Measurements from ENCODE around the gene CCDC175.
A peak's percentile ranks its signal among the peaks of the same experiment; 100 is the strongest.

Gene CCDC175

GRCh38 chr14:59538936-59539335 lies 37.7 kb downstream of the CCDC175 start:
- no peak for DNase-seq

DNA sequence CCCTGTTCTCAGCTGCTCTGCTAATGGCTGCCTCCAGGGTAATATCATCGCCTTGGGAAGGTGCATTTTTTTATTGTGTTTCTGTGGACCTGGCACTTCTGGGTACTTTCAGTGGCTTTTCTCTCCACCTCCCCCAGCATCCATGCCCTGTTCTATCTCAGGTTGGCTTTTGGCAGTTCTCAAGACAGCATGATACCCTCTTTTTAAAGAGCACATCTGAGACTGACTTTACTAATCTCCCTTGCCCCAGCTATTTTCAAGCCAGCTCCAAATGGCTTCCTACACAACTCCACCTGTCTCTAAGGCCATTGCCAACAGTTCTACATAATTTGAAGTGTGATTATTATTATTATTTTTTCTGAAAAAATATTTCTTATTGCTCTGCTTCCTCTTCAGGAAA lies 39.1 kb downstream of the CCDC175 start:
- DNase-seq, result no peak

- DNase-seq, result no peak
Measured at GRCh38 chr14:59534361-59534987, 42.1 kb downstream of the CCDC175 start.

DNA sequence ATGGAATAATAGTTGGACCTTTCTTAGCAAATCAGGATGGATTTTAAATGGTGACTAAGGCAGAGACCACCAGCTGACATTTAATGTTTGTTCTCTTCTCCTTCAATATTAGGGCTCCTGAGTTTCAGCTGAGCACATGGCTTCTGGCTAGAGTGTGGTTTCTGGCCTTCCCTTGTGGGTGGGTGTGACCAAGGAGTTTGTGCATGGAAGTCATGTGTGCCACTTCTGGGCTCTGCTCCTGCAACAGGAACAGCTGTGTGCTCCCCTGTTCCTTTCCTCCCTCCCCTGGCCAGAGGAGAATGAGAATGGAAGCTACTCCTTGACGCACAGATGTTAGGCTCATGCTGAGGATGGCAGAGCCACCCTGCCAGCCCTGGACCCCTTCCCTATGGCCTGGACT lies 44.2 kb downstream of the CCDC175 start:
- no peak for DNase-seq

DNA sequence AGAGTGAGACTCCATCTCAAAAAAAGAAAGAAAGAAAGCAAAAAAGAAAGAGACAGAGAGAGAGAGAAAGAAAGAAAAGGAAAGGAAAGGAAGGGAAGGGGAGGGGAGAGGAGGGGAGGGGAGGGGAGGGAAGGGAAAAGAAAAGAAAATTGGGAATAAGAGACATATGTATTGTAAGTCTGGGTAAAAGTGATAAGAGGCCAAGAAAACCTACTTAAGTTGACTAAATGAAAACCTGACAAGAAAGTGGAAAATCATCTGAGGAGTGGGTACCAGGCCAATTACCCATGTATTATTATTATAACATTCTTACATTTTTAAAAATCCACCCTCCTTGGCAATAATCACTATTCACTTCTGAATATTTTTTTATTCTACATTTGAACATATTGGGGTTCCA lies 46.3 kb downstream of the CCDC175 start:
- no peak for DNase-seq

DNA sequence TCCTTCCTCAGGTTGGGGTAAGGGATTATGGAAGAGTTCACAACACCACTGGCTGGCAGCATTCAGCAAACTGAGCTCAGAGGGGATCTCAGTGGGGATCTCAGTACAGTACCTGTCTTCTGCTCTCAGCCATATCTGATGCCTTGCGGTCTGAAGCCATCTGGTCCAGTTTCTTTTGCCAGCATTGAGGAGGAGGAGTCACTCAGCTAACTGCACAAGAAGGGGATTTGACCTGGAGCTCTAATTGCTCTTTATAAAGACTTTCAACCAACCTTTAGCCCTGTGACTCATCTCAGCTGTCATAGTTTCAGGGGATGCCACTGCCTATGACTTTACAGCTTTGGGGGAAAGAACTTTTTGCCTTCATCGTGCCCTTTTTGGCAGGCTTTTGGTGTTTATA lies 47.4 kb downstream of the CCDC175 start:
- DNase-seq, result no peak

- no peak for DNase-seq
Measured at GRCh38 chr14:59520224-59520623, 56.4 kb downstream of the CCDC175 start.

DNA sequence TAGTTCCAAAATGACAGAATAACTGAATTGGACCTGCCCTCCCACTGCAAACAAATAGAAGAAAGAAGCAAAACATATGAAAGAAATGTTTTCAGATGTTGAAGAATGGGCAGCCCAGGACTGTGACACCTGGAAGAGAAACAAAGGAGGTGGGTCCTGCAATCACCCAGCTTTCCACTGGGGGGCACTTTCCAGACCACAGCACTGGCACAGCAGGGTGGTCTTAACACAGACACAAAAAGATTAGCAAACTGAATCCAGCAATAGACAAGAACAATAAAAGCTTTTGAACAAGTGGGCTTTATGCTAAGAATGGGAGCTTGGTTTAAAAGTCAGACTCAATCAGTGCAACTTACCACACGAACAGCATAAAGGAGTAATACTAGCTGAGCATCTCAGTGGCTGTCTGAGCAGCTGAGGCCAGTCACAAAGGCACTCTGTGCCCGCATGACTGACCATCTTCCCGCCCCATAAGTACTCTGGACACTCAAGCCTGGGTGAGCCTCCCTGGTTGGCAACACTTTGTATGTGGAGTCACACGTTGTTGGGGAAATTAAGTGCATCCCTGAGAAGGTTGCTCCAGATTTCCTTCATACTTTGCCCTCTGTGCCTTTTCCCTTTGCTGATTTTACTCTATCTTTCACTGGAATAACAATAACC lies 64.6 kb downstream of the CCDC175 start:
- peak; percentile 88 for DNase-seq

GRCh38 chr14:59510966-59511365 lies 65.6 kb downstream of the CCDC175 start:
- no peak for DNase-seq

DNA sequence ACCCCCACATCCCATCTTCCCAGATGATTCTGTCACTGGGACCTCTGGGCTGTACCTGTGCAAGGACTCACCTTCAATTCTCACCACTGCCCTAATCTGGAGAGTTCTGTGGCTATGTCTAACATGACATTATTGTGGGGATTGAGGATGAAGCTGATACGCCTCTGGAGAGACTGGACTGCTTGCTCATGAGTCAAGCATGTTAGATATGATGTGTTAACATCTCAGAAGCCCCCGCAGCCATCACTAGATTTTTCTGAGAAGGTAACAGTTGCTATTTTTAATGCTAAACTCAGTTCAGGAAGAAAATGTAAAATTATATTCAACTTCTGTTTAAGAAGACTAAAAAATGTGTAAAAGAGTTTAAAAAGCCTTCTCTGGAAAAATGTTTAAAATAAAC lies 66.6 kb downstream of the CCDC175 start:
- DNase-seq, result no peak

GRCh38 chr14:59509101-59509500 lies 67.5 kb downstream of the CCDC175 start:
- no peak for DNase-seq

GRCh38 chr14:59507752-59508103 lies 68.9 kb downstream of the CCDC175 start:
- no peak for DNase-seq

GRCh38 chr14:59507063-59507751 lies 69.4 kb downstream of the CCDC175 start:
- peak; percentile 88 for DNase-seq

DNA sequence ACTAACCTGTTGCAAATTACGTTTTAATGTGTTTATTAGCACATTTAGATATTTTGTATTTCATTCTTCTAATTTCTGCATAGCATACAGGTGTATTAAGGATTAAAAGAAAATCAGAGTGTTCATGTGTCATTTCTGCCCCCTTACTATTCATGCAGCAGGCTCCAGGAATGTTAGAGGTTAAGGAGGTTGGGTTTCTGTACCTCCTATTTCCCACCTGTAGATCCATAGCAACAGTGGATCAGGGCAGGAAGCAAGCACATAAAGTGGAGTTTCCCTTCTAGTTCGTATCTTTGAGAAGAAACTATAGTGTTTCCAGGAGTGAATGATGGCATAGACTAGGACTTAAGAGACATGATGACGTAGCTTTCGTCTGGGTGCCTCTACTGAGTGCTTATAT lies 73.4 kb downstream of the CCDC175 start:
- no peak for DNase-seq

- DNase-seq, result no peak
Measured at GRCh38 chr14:59500732-59501131, 75.9 kb downstream of the CCDC175 start.

DNA sequence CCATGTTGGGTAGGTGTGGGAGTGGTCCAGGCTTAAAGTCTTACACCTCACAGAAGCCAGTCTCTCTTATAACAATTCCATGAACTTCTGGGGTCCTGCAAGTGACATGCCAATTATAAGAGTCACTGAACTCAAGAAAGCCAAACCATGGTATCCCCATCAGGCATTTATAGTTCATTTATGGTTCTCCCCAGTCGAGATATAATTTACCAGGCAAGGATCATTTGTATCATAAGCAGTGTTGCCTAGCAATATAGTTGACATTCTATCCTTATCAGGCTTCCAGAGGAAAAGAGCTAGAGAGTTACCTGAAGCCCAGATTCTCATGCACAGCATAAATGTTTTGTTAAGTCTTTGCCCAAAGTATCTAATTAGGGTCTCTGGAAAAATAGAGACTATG lies 84.2 kb downstream of the CCDC175 start:
- DNase-seq, result no peak

GRCh38 chr14:59490756-59491155 lies 85.9 kb downstream of the CCDC175 start:
- no peak for DNase-seq

GRCh38 chr14:59484639-59485175 lies 91.9 kb downstream of the CCDC175 start:
- DNase-seq, result no peak

- DNase-seq, result peak; percentile 99
Measured at GRCh38 chr14:59483819-59484638, 92.6 kb downstream of the CCDC175 start, which contains the start of the genes JKAMP and L3HYPDH. JKAMP (plus strand) TSS chr14:59484517; CDS start chr14:59484590, 73 bp downstream. L3HYPDH (minus strand) TSS chr14:59484408; CDS start chr14:59484316, 92 bp downstream.

- no peak for DNase-seq
Measured at GRCh38 chr14:59483363-59483762, 93.2 kb downstream of the CCDC175 start.

GRCh38 chr14:59482541-59483331 lies 93.9 kb downstream of the CCDC175 start:
- DNase-seq, result peak; percentile 31

All from eye (tissue), 1 donor.